CD8-positive, alpha-beta memory T cell (primary cell): ENCODE results near the gene NCSTN. TPM values are rescaled to one million over a fixed set of nuclear protein-coding genes. Genes with fewer than 3 reads are reported as not detected.

ENCODE experiments used
- CTCF ChIA-PET: fragments of 350-600 bp; sonication (Branson Sonifier 250); formaldehyde crosslinking; loops from one replicate; lab custom pipeline; 2021; ENCODE audit warnings: antibody characterized with exemption; lab: Charles Lee
- POLR2A ChIA-PET: fragments of 350-600 bp; sonication (Branson Sonifier 250); formaldehyde crosslinking; loops from one replicate; lab custom pipeline; 2021; ENCODE audit warnings: antibody characterized with exemption; lab: Charles Lee
- DNase-seq, 5 donors: peaks; one replicate each; pipeline versions ENCODE4 v3.0.0 to v3.0.0-alpha.2; 2020 to 2022; ENCODE audit warnings: mixed read lengths in 1 of 5
- H3K27ac ChIP-seq: one replicate; pipeline ENCODE4 v1.7.0; 2013; ENCODE audit warnings: low read depth, mild to moderate bottlenecking, low read length, moderate library complexity
- H3K27me3 ChIP-seq: 2 replicates; pipeline ENCODE4 v1.7.0; 2013; ENCODE audit warnings: low read length, mild to moderate bottlenecking; ENCODE audit not compliant: insufficient read depth, poor library complexity, severe bottlenecking
- H3K36me3 ChIP-seq: 2 replicates; pipeline ENCODE4 v1.7.0; 2013; ENCODE audit warnings: mild to moderate bottlenecking, low read length, moderate library complexity; ENCODE audit not compliant: insufficient read depth
- H3K4me1 ChIP-seq: 2 replicates; pipeline ENCODE4 v1.7.0; 2013; ENCODE audit warnings: mild to moderate bottlenecking, low read length, moderate library complexity; ENCODE audit not compliant: insufficient read depth
- H3K4me3 ChIP-seq: 2 replicates; pipeline ENCODE4 v1.7.0; 2013; ENCODE audit warnings: mild to moderate bottlenecking, low read length
- H3K9me3 ChIP-seq: 2 replicates; pipeline ENCODE4 v1.7.0; 2013; ENCODE audit warnings: mild to moderate bottlenecking, low read length
- H3K27ac Mint-ChIP-seq, 8 donors: one replicate each; pipeline ENCODE4 v1.8.0; 2020 to 2021; ENCODE audit warnings: mixed read lengths in 8 of 8, mild to moderate bottlenecking in 6 of 8, inconsistent platforms in 3 of 8, moderate library complexity in 3 of 8
- H3K27me3 Mint-ChIP-seq, 2 donors: one replicate each; pipeline ENCODE4 v1.8.0; 2020 to 2021; ENCODE audit warnings: mixed read lengths in 2 of 2, mild to moderate bottlenecking in 1 of 2, moderate library complexity in 1 of 2
- H3K36me3 Mint-ChIP-seq, 3 donors: one replicate each; pipeline ENCODE4 v1.8.0; 2020 to 2021; ENCODE audit warnings: mixed read lengths in 3 of 3, inconsistent platforms in 1 of 3, mild to moderate bottlenecking in 1 of 3
- H3K4me1 Mint-ChIP-seq, 3 donors: one replicate each; pipeline ENCODE4 v1.8.0; 2020 to 2021; ENCODE audit warnings: mixed read lengths in 3 of 3, inconsistent platforms in 1 of 3, mild to moderate bottlenecking in 1 of 3
- H3K4me3 Mint-ChIP-seq, 7 donors: one replicate each; pipeline ENCODE4 v1.8.0; 2020 to 2021; ENCODE audit warnings: mixed read lengths in 7 of 7, mild to moderate bottlenecking in 6 of 7, moderate library complexity in 4 of 7, inconsistent platforms in 2 of 7
- H3K9me3 Mint-ChIP-seq, 5 donors: one replicate each; pipeline ENCODE4 v1.8.0; 2020 to 2022; ENCODE audit warnings: mixed read lengths in 5 of 5, mild to moderate bottlenecking in 3 of 5, moderate library complexity in 2 of 5, inconsistent platforms in 1 of 5
- polyA plus RNA-seq: library from polyadenylated mRNA; unstranded; fragments of 300-500 nt; fragmentation: Illumina TruSeq; gene quantifications from one replicate; pipeline ENCODE4 v1.2.3, GENCODE V29; 2021
- total RNA-seq, 2 experiments: library from RNA; stranded (reverse); gene quantifications; one replicate each; pipeline ENCODE4 v1.2.3, GENCODE V29; 2021

Gene NCSTN
- total and polyA plus RNA-seq, 3 experiments from 2014 or later = 58.7 to 74.4 (median 61.3) TPM

GRCh38 chr1:160352555-160352954 is 9.4 kb downstream of the NCSTN start:
- Histone ChIP-seq H3K27ac (no peak overlapping the region), H3K4me3 (no peak overlapping the region), H3K36me3 (peaks cover 77% of the 10 kb centered on the region), H3K27me3 (no peaks in the 10 kb centered on the region), H3K4me1 (no peaks in the 10 kb centered on the region), H3K9me3 (no peaks in the 10 kb centered on the region)
- H3K9me3 Mint-ChIP-seq = no peaks in the 10 kb centered on the region
- peaks cover 6 to 97% (median 36%) of the 10 kb centered on the region in 3 donors for H3K36me3 Mint-ChIP-seq
- H3K4me1 Mint-ChIP-seq = peaks cover 1 to 3% (median 2%) of the 10 kb centered on the region in 3 donors
- H3K4me3 Mint-ChIP-seq = no peak overlapping the region
- POLR2A ChIA-PET = no interaction called here
- no peak for DNase-seq
- H3K27ac Mint-ChIP-seq = peak overlapping the region in 2 of 8 donors; percentile 71 to 73
- CTCF ChIA-PET = interaction anchor here (0.5 kb wide), 1 partner anchor 643 kb away, joined by 3 read pairs; no protein-coding TSS in a partner anchor
- no peaks in the 10 kb centered on the region for H3K27me3 Mint-ChIP-seq

- peaks cover 6 to 98% (median 38%) of the 10 kb centered on the region in 3 donors for H3K36me3 Mint-ChIP-seq
- POLR2A ChIA-PET = no interaction called here
- DNase-seq = no peak
Measured at GRCh38 chr1:160353223-160353622, 10.0 kb downstream of the NCSTN start.

GRCh38 chr1:160354388-160354985 is 11.3 kb downstream of the NCSTN start:
- peaks cover 6 to 95% (median 43%) of the 10 kb centered on the region in 3 donors for H3K36me3 Mint-ChIP-seq
- Histone ChIP-seq H3K27ac (no peak overlapping the region), H3K4me3 (no peak overlapping the region), H3K4me1 (no peaks in the 10 kb centered on the region), H3K36me3 (peaks cover 71% of the 10 kb centered on the region), H3K9me3 (no peaks in the 10 kb centered on the region), H3K27me3 (no peaks in the 10 kb centered on the region)
- no peaks in the 10 kb centered on the region for H3K4me1 Mint-ChIP-seq
- H3K9me3 Mint-ChIP-seq = no peaks in the 10 kb centered on the region
- no peak for DNase-seq
- ChIA-PET CTCF (interaction anchor here (0.8 to 2.5 kb wide), 9 partner anchors 10 to 268 kb away, joined by 3 to 7 read pairs (median 4); partner anchors contain the start of genes NCSTN and NHLH1), POLR2A (no interaction called here)
- H3K27ac Mint-ChIP-seq = peak overlapping the region in 2 of 8 donors; percentile 29 to 38
- H3K27me3 Mint-ChIP-seq = no peaks in the 10 kb centered on the region
- H3K4me3 Mint-ChIP-seq = no peak overlapping the region

More at GRCh38 chr1:160353223-160353622, 10.0 kb downstream of the NCSTN start:
- no peaks in the 10 kb centered on the region for H3K4me1 Mint-ChIP-seq
- H3K27ac Mint-ChIP-seq = peak overlapping the region in 1 of 8 donors; percentile 24
- Histone ChIP-seq H3K27me3 (no peaks in the 10 kb centered on the region), H3K9me3 (no peaks in the 10 kb centered on the region), H3K4me3 (no peak overlapping the region), H3K36me3 (peaks cover 77% of the 10 kb centered on the region), H3K27ac (no peak overlapping the region), H3K4me1 (no peaks in the 10 kb centered on the region)
- H3K9me3 Mint-ChIP-seq = no peaks in the 10 kb centered on the region
- H3K4me3 Mint-ChIP-seq = no peak overlapping the region
- CTCF ChIA-PET = interaction anchor here (1.1 to 1.2 kb wide), 2 partner anchors 64 to 147 kb away, joined by 3 read pairs; no protein-coding TSS in a partner anchor
- H3K27me3 Mint-ChIP-seq = no peaks in the 10 kb centered on the region

GRCh38 chr1:160357286-160358002 is 14.3 kb downstream of the NCSTN start:
- H3K27me3 ChIP-seq = no peaks in the 10 kb centered on the region
- no peaks in the 10 kb centered on the region for H3K9me3 Mint-ChIP-seq
- ChIA-PET POLR2A (no interaction called here), CTCF (interaction anchor here (0.8 to 1.2 kb wide), 2 partner anchors 9 to 21 kb away, joined by 3 read pairs; no protein-coding TSS in a partner anchor)
- H3K9me3 ChIP-seq = no peaks in the 10 kb centered on the region
- H3K27ac Mint-ChIP-seq = no peak overlapping the region
- H3K27me3 Mint-ChIP-seq = no peaks in the 10 kb centered on the region
- no peak overlapping the region for H3K4me3 ChIP-seq
- no peak overlapping the region for H3K27ac ChIP-seq
- H3K4me1 Mint-ChIP-seq = no peaks in the 10 kb centered on the region
- peaks cover 45% of the 10 kb centered on the region for H3K36me3 ChIP-seq
- no peak overlapping the region for H3K4me3 Mint-ChIP-seq
- DNase-seq = no peak
- H3K36me3 Mint-ChIP-seq = peaks cover 6 to 79% (median 32%) of the 10 kb centered on the region in 3 donors
- no peaks in the 10 kb centered on the region for H3K4me1 ChIP-seq

DNA sequence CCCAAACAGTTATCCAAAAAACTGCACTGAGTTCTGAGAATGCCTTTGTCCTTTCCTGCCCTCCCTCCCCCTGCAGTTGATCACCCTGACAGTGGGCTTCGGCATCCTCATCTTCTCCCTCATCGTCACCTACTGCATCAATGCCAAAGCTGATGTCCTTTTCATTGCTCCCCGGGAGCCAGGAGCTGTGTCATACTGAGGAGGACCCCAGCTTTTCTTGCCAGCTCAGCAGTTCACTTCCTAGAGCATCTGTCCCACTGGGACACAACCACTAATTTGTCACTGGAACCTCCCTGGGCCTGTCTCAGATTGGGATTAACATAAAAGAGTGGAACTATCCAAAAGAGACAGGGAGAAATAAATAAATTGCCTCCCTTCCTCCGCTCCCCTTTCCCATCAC is 14.9 kb downstream of the NCSTN start:
- Mint-ChIP-seq H3K9me3 (no peaks in the 10 kb centered on the region), H3K4me3 (no peak overlapping the region), H3K27ac (no peak overlapping the region), H3K27me3 (no peaks in the 10 kb centered on the region), H3K4me1 (no peaks in the 10 kb centered on the region), H3K36me3 (peaks cover 6 to 73% (median 30%) of the 10 kb centered on the region in 3 donors)
- Histone ChIP-seq H3K9me3 (no peaks in the 10 kb centered on the region), H3K27ac (no peak overlapping the region), H3K36me3 (peaks cover 39% of the 10 kb centered on the region), H3K27me3 (no peaks in the 10 kb centered on the region), H3K4me3 (no peak overlapping the region), H3K4me1 (no peaks in the 10 kb centered on the region)
- POLR2A ChIA-PET = no interaction called here
- CTCF ChIA-PET = interaction anchor here (1.2 kb wide), 1 partner anchor 22 kb away, joined by 3 read pairs; no protein-coding TSS in a partner anchor
- DNase-seq = no peak

GRCh38 chr1:160359559-160360226 is 16.5 kb downstream of the NCSTN start:
- CTCF ChIA-PET = no interaction called here
- Mint-ChIP-seq H3K27me3 (no peaks in the 10 kb centered on the region), H3K4me3 (no peak overlapping the region), H3K9me3 (no peaks in the 10 kb centered on the region), H3K4me1 (peaks cover 0 to 6% (median 0%) of the 10 kb centered on the region in 3 donors), H3K27ac (no peak overlapping the region), H3K36me3 (peaks cover 3 to 57% (median 20%) of the 10 kb centered on the region in 3 donors)
- Histone ChIP-seq H3K9me3 (no peaks in the 10 kb centered on the region), H3K27ac (no peak overlapping the region), H3K4me1 (no peaks in the 10 kb centered on the region), H3K36me3 (peaks cover 22% of the 10 kb centered on the region), H3K4me3 (no peak overlapping the region), H3K27me3 (no peaks in the 10 kb centered on the region)
- no peak for DNase-seq
- POLR2A ChIA-PET = no interaction called here

DNA sequence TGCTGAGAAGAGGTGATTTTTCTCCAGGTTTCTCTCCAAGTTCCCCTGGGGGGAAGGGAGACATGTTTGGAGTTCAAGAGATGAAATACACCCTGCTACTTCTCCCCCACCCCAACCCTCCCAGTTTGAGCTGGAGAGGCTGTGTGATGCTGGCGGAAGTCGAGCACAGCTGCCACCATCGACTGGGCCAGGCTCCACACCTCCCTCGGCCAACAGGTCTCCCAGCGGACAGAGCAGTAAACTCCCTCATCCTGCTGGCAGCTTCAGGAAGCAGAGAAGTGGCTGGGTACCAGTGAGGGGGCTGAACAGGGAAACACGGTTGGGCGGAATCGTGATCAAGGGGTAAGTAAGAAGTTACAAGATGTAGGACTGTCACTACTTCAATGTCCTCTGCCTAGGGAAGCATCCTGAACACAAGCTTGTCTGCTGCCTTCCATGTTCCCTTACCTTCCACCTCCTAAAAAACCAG is 17.1 kb downstream of the NCSTN start:
- Mint-ChIP-seq H3K4me1 (peaks cover 0 to 6% (median 0%) of the 10 kb centered on the region in 3 donors), H3K27me3 (no peaks in the 10 kb centered on the region), H3K27ac (peak overlapping the region in 1 of 8 donors; percentile 9), H3K4me3 (no peak overlapping the region), H3K9me3 (no peaks in the 10 kb centered on the region), H3K36me3 (peaks cover 3 to 51% (median 18%) of the 10 kb centered on the region in 3 donors)
- Histone ChIP-seq H3K36me3 (peaks cover 17% of the 10 kb centered on the region), H3K27me3 (no peaks in the 10 kb centered on the region), H3K9me3 (no peaks in the 10 kb centered on the region), H3K4me1 (no peaks in the 10 kb centered on the region), H3K27ac (no peak overlapping the region), H3K4me3 (no peak overlapping the region)
- no peak for DNase-seq
- POLR2A ChIA-PET = no interaction called here
- CTCF ChIA-PET = no interaction called here
